HEK293 (cell line): ENCODE measurements around the gene RIPK4.

Source experiments
- CTCF ChIA-PET: fragments of 350-600 bp; formaldehyde crosslinking; extraction: SDS; loops from one replicate; lab custom pipeline; 2021; ENCODE audit warnings: antibody characterized with exemption; lab: Yijun Ruan, JAX
- POLR2A ChIA-PET: fragments of 300-600 bp; formaldehyde crosslinking; extraction: SDS; loops from one replicate; lab custom pipeline; 2020; ENCODE audit warnings: antibody characterized with exemption, inconsistent platforms; lab: Yijun Ruan, JAX
- H3K27ac ChIP-seq: fragments of 200-500 bp; sonication (Bioruptor generic); 2 replicates; pipeline ENCODE4 v1.5.1; 2014; ENCODE audit warnings: low read depth, low read length, control low read depth, inconsistent platforms; ENCODE audit errors: extremely low read depth
- H3K36me3 ChIP-seq, 2 experiments: fragments of 200-500 bp in 1 of 2; sonication (Bioruptor generic) in 1 of 2; 1 replicate in 1 of 2; 2 replicates in 1 of 2; pipeline ENCODE4 v1.5.1; 2014 to 2017; ENCODE audit warnings: inconsistent platforms in 2 of 2, low read length in 2 of 2; ENCODE audit not compliant: control insufficient read depth in 2 of 2, insufficient read depth in 1 of 2
- H3K4me1 ChIP-seq: fragments of 200-500 bp; sonication (Bioruptor generic); 2 replicates; pipeline ENCODE4 v1.5.1; 2014; ENCODE audit warnings: mild to moderate bottlenecking, low read length, inconsistent platforms; ENCODE audit not compliant: control insufficient read depth, insufficient read depth
- H3K4me3 ChIP-seq: 2 replicates; pipeline ENCODE4 v1.5.1; 2011; ENCODE audit warnings: low read depth, mild to moderate bottlenecking, control low read depth, low read length, moderate library complexity
- H3K9me3 ChIP-seq: fragments of 200-500 bp; sonication (Bioruptor generic); 2 replicates; pipeline ENCODE4 v1.5.1; 2014; ENCODE audit warnings: low read depth, low read length, inconsistent platforms; ENCODE audit not compliant: control insufficient read depth, insufficient read depth
- BCL11A ChIP-seq: fragments of 450-650 bp; formaldehyde crosslinking; IDR thresholded peaks from 2 replicates; pipeline ENCODE4 v1.5.1; 2016; ENCODE audit warnings: low read depth, missing biosample characterization, missing genetic modification characterization
- CTCF ChIP-seq: fragments of 450-650 bp; formaldehyde crosslinking; IDR thresholded peaks from 2 replicates; pipeline ENCODE4 v1.5.1; 2016; ENCODE audit warnings: missing biosample characterization, missing genetic modification characterization
- GFI1B ChIP-seq: fragments of 450-650 bp; formaldehyde crosslinking; IDR thresholded peaks from 2 replicates; pipeline ENCODE4 v1.5.1; 2016; ENCODE audit warnings: missing biosample characterization, missing genetic modification characterization
- OSR2 ChIP-seq: fragments of 450-650 bp; formaldehyde crosslinking; IDR thresholded peaks from 2 replicates; pipeline ENCODE4 v1.5.1; 2016; ENCODE audit warnings: missing biosample characterization, missing genetic modification characterization
- SALL2 ChIP-seq: fragments of 450-650 bp; formaldehyde crosslinking; IDR thresholded peaks from 2 replicates; pipeline ENCODE4 v1.5.0; 2017; ENCODE audit warnings: missing biosample characterization, mild to moderate bottlenecking, missing genetic modification characterization, borderline replicate concordance
- ZBTB21 ChIP-seq: fragments of 450-650 bp; formaldehyde crosslinking; IDR thresholded peaks from 2 replicates; pipeline ENCODE4 v1.5.1; 2017; ENCODE audit warnings: missing biosample characterization, missing genetic modification characterization
- ZBTB8A ChIP-seq: fragments of 450-650 bp; formaldehyde crosslinking; IDR thresholded peaks from 2 replicates; pipeline ENCODE4 v1.5.1; 2016; ENCODE audit warnings: missing biosample characterization, missing genetic modification characterization
- ZFP69B ChIP-seq: fragments of 450-650 bp; formaldehyde crosslinking; IDR thresholded peaks from 2 replicates; pipeline ENCODE4 v1.5.1; 2016; ENCODE audit warnings: missing biosample characterization, missing genetic modification characterization
- ZNF133 ChIP-seq: fragments of 450-650 bp; formaldehyde crosslinking; IDR thresholded peaks from 2 replicates; pipeline ENCODE4 v1.5.1; 2016; ENCODE audit warnings: missing biosample characterization, missing genetic modification characterization
- ZNF138 ChIP-seq: fragments of 450-650 bp; formaldehyde crosslinking; IDR thresholded peaks from 2 replicates; pipeline ENCODE4 v1.5.1; 2016; ENCODE audit warnings: missing biosample characterization, missing genetic modification characterization, borderline replicate concordance
- ZNF391 ChIP-seq: fragments of 450-650 bp; formaldehyde crosslinking; IDR thresholded peaks from 2 replicates; pipeline ENCODE4 v1.5.1; 2016; ENCODE audit warnings: low read depth, missing biosample characterization, missing genetic modification characterization, borderline replicate concordance
- ZNF404 ChIP-seq: fragments of 450-650 bp; formaldehyde crosslinking; IDR thresholded peaks from 2 replicates; pipeline ENCODE4 v1.5.1; 2017; ENCODE audit warnings: missing biosample characterization, missing genetic modification characterization
- ZNF48 ChIP-seq: fragments of 450-650 bp; formaldehyde crosslinking; IDR thresholded peaks from 2 replicates; pipeline ENCODE4 v1.5.1; 2016; ENCODE audit warnings: missing biosample characterization, missing genetic modification characterization
- ZNF518A ChIP-seq: fragments of 450-650 bp; formaldehyde crosslinking; conservative IDR thresholded peaks from 2 replicates; pipeline ENCODE4 v1.5.1; 2016; ENCODE audit warnings: low read depth, missing biosample characterization, missing genetic modification characterization
- ZNF549 ChIP-seq: fragments of 450-650 bp; IDR thresholded peaks from 2 replicates; pipeline ENCODE4 v1.5.1; 2018; ENCODE audit warnings: missing biosample characterization, missing genetic modification characterization, mild to moderate bottlenecking, inconsistent platforms, moderate library complexity
- ZNF664 ChIP-seq: fragments of 450-650 bp; formaldehyde crosslinking; IDR thresholded peaks from 2 replicates; pipeline ENCODE4 v1.5.1; 2016; ENCODE audit warnings: missing biosample characterization, missing genetic modification characterization
- ZNF777 ChIP-seq: fragments of 450-650 bp; formaldehyde crosslinking; IDR thresholded peaks from 2 replicates; pipeline ENCODE4 v1.5.1; 2017; ENCODE audit warnings: missing biosample characterization, missing genetic modification characterization, borderline replicate concordance
- TF ChIP-seq, protein P1 (sequence below): fragments of 450-650 bp; formaldehyde crosslinking; IDR thresholded peaks from 2 replicates; pipeline ENCODE4; 2016; ENCODE audit warnings: missing biosample characterization, missing genetic modification characterization
- TF ChIP-seq, protein P2 (sequence below): fragments of 450-650 bp; formaldehyde crosslinking; IDR thresholded peaks from 2 replicates; pipeline ENCODE4 v1.5.1; 2016; ENCODE audit warnings: missing biosample characterization, missing genetic modification characterization
- TF ChIP-seq, protein P3 (sequence below): fragments of 450-650 bp; formaldehyde crosslinking; optimal IDR thresholded peaks from 2 replicates; pipeline ENCODE3; 2016; ENCODE audit warnings: missing biosample characterization, mild to moderate bottlenecking, missing genetic modification characterization

Gene RIPK4

DNA sequence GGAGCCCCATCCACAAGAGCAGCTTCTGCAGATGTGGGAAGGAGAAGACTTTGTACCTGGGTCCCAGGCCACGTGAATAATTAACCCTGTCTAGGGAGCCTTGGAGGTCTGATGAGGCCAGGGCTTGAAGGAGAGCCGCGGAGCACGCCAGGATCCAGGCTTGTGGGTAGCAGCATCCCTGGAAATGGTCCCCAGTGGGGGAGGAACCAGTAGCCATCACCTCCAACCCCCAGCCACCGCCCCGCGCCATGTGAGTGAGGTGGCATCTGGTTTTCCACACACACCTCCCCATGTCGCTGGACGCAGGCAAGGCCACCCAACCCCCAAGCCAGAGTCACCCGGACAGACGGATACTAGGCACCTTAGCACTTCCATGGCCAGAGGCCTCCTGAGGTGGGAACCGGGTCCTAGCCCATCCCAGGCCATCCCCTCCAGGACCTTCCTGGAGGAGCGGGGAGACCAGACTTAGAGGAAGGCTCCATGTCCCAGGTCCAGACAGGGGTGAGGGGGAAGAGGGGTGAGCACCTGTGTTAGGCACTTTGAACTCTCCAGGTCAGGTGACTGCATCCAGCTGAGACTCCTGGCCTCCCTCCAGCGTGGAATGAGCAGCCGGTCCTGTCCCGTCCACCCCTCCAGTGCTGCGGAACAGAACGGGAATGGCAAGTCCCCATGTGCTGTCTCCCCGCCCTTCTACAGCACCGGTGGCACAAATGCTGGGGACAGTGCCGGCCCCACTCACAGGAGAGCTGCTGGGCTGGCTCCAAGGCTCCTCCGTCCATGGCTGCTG, 53.2 kb downstream of the RIPK4 start (continued):
- TF ChIP-seq ZNF518A (no peak), BCL11A (no peak)
- TF ChIP-seq, all 188 proteins: peak for 0

GRCh38 chr21:41712730-41713129, 54.1 kb downstream of the RIPK4 start:
- POLR2A ChIA-PET: no interaction called here
- no peak overlapping the region for H3K27ac ChIP-seq
- TF ChIP-seq, protein P1, sequence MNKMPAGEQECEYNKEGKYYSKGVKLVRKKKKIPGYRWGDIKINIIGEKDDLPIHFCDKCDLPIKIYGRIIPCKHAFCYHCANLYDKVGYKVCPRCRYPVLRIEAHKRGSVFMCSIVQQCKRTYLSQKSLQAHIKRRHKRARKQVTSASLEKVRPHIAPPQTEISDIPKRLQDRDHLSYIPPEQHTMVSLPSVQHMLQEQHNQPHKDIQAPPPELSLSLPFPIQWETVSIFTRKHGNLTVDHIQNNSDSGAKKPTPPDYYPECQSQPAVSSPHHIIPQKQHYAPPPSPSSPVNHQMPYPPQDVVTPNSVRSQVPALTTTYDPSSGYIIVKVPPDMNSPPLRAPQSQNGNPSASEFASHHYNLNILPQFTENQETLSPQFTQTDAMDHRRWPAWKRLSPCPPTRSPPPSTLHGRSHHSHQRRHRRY (tag by site-specific recombination): no peak
- TF ChIP-seq ZNF777 (tag by site-specific recombination) (no peak), ZNF48 (tag by site-specific recombination) (no peak), ZBTB21 (no peak), ZBTB8A (tag by site-specific recombination) (no peak)
- TF ChIP-seq, protein P2, sequence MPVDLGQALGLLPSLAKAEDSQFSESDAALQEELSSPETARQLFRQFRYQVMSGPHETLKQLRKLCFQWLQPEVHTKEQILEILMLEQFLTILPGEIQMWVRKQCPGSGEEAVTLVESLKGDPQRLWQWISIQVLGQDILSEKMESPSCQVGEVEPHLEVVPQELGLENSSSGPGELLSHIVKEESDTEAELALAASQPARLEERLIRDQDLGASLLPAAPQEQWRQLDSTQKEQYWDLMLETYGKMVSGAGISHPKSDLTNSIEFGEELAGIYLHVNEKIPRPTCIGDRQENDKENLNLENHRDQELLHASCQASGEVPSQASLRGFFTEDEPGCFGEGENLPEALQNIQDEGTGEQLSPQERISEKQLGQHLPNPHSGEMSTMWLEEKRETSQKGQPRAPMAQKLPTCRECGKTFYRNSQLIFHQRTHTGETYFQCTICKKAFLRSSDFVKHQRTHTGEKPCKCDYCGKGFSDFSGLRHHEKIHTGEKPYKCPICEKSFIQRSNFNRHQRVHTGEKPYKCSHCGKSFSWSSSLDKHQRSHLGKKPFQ: no peak
- TF ChIP-seq, all 188 proteins: peak for 0
- no peaks in the 10 kb centered on the region for H3K36me3 ChIP-seq
- no peaks in the 10 kb centered on the region for H3K4me1 ChIP-seq
- no peak overlapping the region for H3K4me3 ChIP-seq
- no peaks in the 10 kb centered on the region for H3K9me3 ChIP-seq
- CTCF ChIA-PET: no interaction called here

GRCh38 chr21:41712201-41712600, 54.7 kb downstream of the RIPK4 start:
- Histone ChIP-seq H3K9me3 (no peaks in the 10 kb centered on the region), H3K4me3 (no peak overlapping the region), H3K4me1 (no peaks in the 10 kb centered on the region), H3K36me3 (no peaks in the 10 kb centered on the region), H3K27ac (no peak overlapping the region)
- POLR2A ChIA-PET: no interaction called here
- CTCF ChIA-PET: no interaction called here
- TF ChIP-seq SALL2 (no peak), ZNF391 (no peak), ZNF664 (tag by site-specific recombination) (no peak), ZFP69B (tag by site-specific recombination) (no peak), OSR2 (tag by site-specific recombination) (no peak), ZNF404 (no peak), ZNF138 (tag by site-specific recombination) (no peak), CTCF (tag by site-specific recombination) (no peak), ZNF133 (tag by site-specific recombination) (no peak), GFI1B (tag by site-specific recombination) (no peak), ZNF549 (tag by site-specific recombination) (no peak)
- TF ChIP-seq, protein P3, sequence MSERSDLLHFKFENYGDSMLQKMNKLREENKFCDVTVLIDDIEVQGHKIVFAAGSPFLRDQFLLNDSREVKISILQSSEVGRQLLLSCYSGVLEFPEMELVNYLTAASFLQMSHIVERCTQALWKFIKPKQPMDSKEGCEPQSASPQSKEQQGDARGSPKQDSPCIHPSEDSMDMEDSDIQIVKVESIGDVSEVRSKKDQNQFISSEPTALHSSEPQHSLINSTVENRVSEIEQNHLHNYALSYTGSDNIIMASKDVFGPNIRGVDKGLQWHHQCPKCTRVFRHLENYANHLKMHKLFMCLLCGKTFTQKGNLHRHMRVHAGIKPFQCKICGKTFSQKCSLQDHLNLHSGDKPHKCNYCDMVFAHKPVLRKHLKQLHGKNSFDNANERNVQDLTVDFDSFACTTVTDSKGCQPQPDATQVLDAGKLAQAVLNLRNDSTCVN (tag by site-specific recombination): no peak
